Measurements from ENCODE around the gene MINPP1.
"Not testable (repeated sequence)": the region's sequence is repeated elsewhere in the genome, so short reads cannot be mapped to it uniquely, and the experiment has no call there.

GRCh38 chr10:87498106-87498789, 6.4 kb upstream of the MINPP1 start:
- not testable (repeated sequence) for TF ChIP-seq CTCF (IDR thresholded peaks at IDR 0.05); SIN3A (IDR thresholded peaks at IDR 0.05; ENCODE audit: borderline replicate concordance, insufficient read depth, low read depth, low read length); POLR2AphosphoS5 (IDR thresholded peaks at IDR 0.05; ENCODE audit: low read depth, low read length); TCF7L2 (IDR thresholded peaks at IDR 0.05; ENCODE audit: low read depth, low read length)
